Transverse colon (tissue), 4 donors: Measurements from ENCODE around the gene PRPF8. TPM values are rescaled to one million over a fixed set of nuclear protein-coding genes. Genes with fewer than 3 reads are reported as not detected.
A peak's percentile ranks its signal among the peaks of the same experiment; 100 is the strongest.

Source experiments
- DNase-seq: peaks from one replicate; pipeline ENCODE4 v3.0.0-alpha.2; 2019
- H3K27ac ChIP-seq, 4 donors: fragments of 200-600 bp; sonication (generic); 2 replicates each; pipeline ENCODE4 v1.5.1; 2016 to 2018; ENCODE audit warnings: inconsistent platforms in 4 of 4
- H3K27me3 ChIP-seq: fragments of 200-600 bp; sonication (generic); 2 replicates; pipeline ENCODE4 v1.5.1; 2017; ENCODE audit warnings: inconsistent platforms
- H3K36me3 ChIP-seq, 4 donors: fragments of 200-600 bp; sonication (generic); 2 replicates each; pipeline ENCODE4 v1.5.1; 2017 to 2019; ENCODE audit warnings: inconsistent platforms in 4 of 4
- H3K4me1 ChIP-seq, 4 donors: fragments of 200-600 bp; sonication (generic); 2 replicates each; pipeline ENCODE4 v1.5.1; 2017 to 2020; ENCODE audit warnings: inconsistent platforms in 4 of 4
- H3K4me3 ChIP-seq, 4 donors: fragments of 200-600 bp; sonication (generic); 1 replicate in 1 of 4; 2 replicates in 3 of 4; pipeline versions ENCODE4 v1.5.1 to v1.6.1; 2017 to 2019; ENCODE audit warnings: inconsistent platforms in 4 of 4
- H3K9me3 ChIP-seq, 2 donors: fragments of 200-600 bp; sonication (generic); 2 replicates each; pipeline ENCODE4 v1.5.1; 2017 to 2019; ENCODE audit warnings: inconsistent platforms in 2 of 2
- CTCF ChIP-seq, 5 experiments: fragments of 200-600 bp in 3 of 5; fragments of 450-650 bp in 2 of 5; sonication (generic) in 3 of 5; IDR thresholded peaks; 1 replicate in 2 of 5; 2 replicates in 3 of 5; pipeline ENCODE4 v1.5.1; 2016 to 2017; ENCODE audit warnings: antibody characterized with exemption in 5 of 5, inconsistent platforms in 3 of 5, mild to moderate bottlenecking in 2 of 5, moderate library complexity in 1 of 5
- EP300 ChIP-seq: sonication (generic); formaldehyde crosslinking; IDR thresholded peaks from one replicate; pipeline ENCODE4 v1.6.1; 2017; ENCODE audit warnings: antibody characterized with exemption, low read depth
- POLR2A ChIP-seq: fragments of 450-650 bp; IDR thresholded peaks from one replicate; pipeline ENCODE4 v1.6.1; 2016; ENCODE audit warnings: antibody characterized with exemption, mild to moderate bottlenecking, moderate library complexity
- POLR2AphosphoS5 ChIP-seq, 3 donors: sonication (generic); formaldehyde crosslinking; IDR thresholded peaks; one replicate each; pipeline ENCODE4 v1.6.1; 2016; ENCODE audit warnings: antibody characterized with exemption in 3 of 3
- WGBS, 2 donors: methylation state at CpG; one replicate each; pipeline ENCODE4 v1.1.5; 2018; ENCODE audit warnings: low coverage in 1 of 2; 5-methylcytosine and 5-hydroxymethylcytosine counted together
- in situ Hi-C, 4 donors: fragments of 200-750 bp; cut with MboI; loops; one replicate each; pipeline versions ENCODE4 v1.15.0 to v1.15.1; 2017; ENCODE audit warnings: low sequenced_read_pairs in 3 of 4, low pct_ligation_motif_present in 1 of 4, low pct_unique_long_range_greater_than_20kb in 1 of 4
- intact Hi-C: fragments of 100-400 bp; cut with DNase I; formaldehyde crosslinking; loops from one replicate; pipeline ENCODE4 v1.15.1; 2023; ENCODE audit warnings: low total_unique reads
- total RNA-seq, 4 donors: library from RNA; depleted of rRNA; stranded (reverse); fragments of >200 nt; gene quantifications; one replicate each; pipeline ENCODE4 v1.1.0, GENCODE V29; 2016

PRPF8 gene
- total RNA-seq, 4 donors from 2014 or later = 155 to 410 (median 169) TPM

- no peak for TF ChIP-seq POLR2A
- no peak for TF ChIP-seq EP300
- no peak for TF ChIP-seq POLR2AphosphoS5 (IDR thresholded peaks at IDR 0.05)
- intact Hi-C loops = loop anchor here (10.0 kb wide), 1 partner anchor 59 kb away; no protein-coding TSS in a partner anchor
Observed at GRCh38 chr17:1713160-1713877, 28.7 kb upstream of the PRPF8 start.

GRCh38 chr17:1712271-1712670 lies 27.6 kb upstream of the PRPF8 start:
- intact Hi-C loops = loop anchor here (10.0 kb wide), 1 partner anchor 57 kb away; no protein-coding TSS in a partner anchor
- peak in 1 of 3 donors; percentile 3 for TF ChIP-seq POLR2AphosphoS5 (IDR thresholded peaks at IDR 0.05)
- no peak for TF ChIP-seq EP300
- peaks cover 20 to 51% (median 35%) of the 10 kb centered on the region in 4 donors for H3K4me1 ChIP-seq
- in situ Hi-C loops = loop anchor here in 2 of 4 donors (25.0 kb wide), 2 partner anchors 100 to 325 kb away; partner anchors contain the start of genes DPH1 (in 1 of the 2), OVCA2 (in 1 of the 2) and RTN4RL1 (in 1 of the 2)
- DNase-seq = no peak
- peaks cover 0 to 8% (median 4%) of the 10 kb centered on the region in 4 donors for H3K36me3 ChIP-seq
- peak overlapping the region; percentile 95 to 99 (median 98) for H3K27ac ChIP-seq
- WGBS, 2 donors = 66 to 82% methylated on average over 5 to 8 of the region's 8 CpGs
- no peaks in the 10 kb centered on the region for H3K9me3 ChIP-seq
- H3K4me3 ChIP-seq = no peak overlapping the region
- H3K27me3 ChIP-seq = no peaks in the 10 kb centered on the region

More at GRCh38 chr17:1713160-1713877, 28.7 kb upstream of the PRPF8 start:
- Histone ChIP-seq H3K27me3 (no peaks in the 10 kb centered on the region), H3K36me3 (peaks cover 0 to 8% (median 4%) of the 10 kb centered on the region in 4 donors), H3K27ac (peak overlapping the region; percentile 98 to 99 (median 98)), H3K9me3 (no peaks in the 10 kb centered on the region), H3K4me1 (peaks cover 28 to 60% (median 43%) of the 10 kb centered on the region in 4 donors), H3K4me3 (peak overlapping the region in 1 of 4 donors; percentile 85)
- WGBS, 2 donors = 40 to 68% methylated on average over 1 to 10 of the region's 10 CpGs
- no peak for DNase-seq
- in situ Hi-C loops = loop anchor here in 2 of 4 donors (25.0 kb wide), 2 partner anchors 99 to 324 kb away; partner anchors contain the start of genes DPH1 (in 1 of the 2), OVCA2 (in 1 of the 2) and RTN4RL1 (in 1 of the 2)

GRCh38 chr17:1711804-1712203 lies 27.1 kb upstream of the PRPF8 start:
- no peak for TF ChIP-seq POLR2AphosphoS5 (IDR thresholded peaks at IDR 0.05)
- TF ChIP-seq POLR2A = no peak
- no peak for TF ChIP-seq EP300
- TF ChIP-seq CTCF (IDR thresholded peaks at IDR 0.05) = no peak
- WGBS, 2 donors = 85 to 91% methylated on average over 4 of the region's 4 CpGs
- no peaks in the 10 kb centered on the region for H3K27me3 ChIP-seq
- H3K4me3 ChIP-seq = no peak overlapping the region
- in situ Hi-C loops = loop anchor here in 2 of 4 donors (25.0 kb wide), 2 partner anchors 100 to 325 kb away; partner anchors contain the start of genes DPH1 (in 1 of the 2), OVCA2 (in 1 of the 2) and RTN4RL1 (in 1 of the 2)
- peaks cover 0 to 8% (median 4%) of the 10 kb centered on the region in 4 donors for H3K36me3 ChIP-seq
- peak overlapping the region; percentile 95 to 99 (median 98) for H3K27ac ChIP-seq
- DNase-seq = no peak
- no peaks in the 10 kb centered on the region for H3K9me3 ChIP-seq
- H3K4me1 ChIP-seq = peaks cover 20 to 51% (median 35%) of the 10 kb centered on the region in 4 donors
- intact Hi-C loops = loop anchor here (10.0 kb wide), 1 partner anchor 57 kb away; no protein-coding TSS in a partner anchor

- peak overlapping the region; percentile 60 to 88 (median 82) for H3K4me3 ChIP-seq
- in situ Hi-C loops (loop anchor here in 2 of 4 donors (25.0 kb wide), 2 partner anchors 101 to 326 kb away; partner anchors contain the start of genes DPH1 (in 1 of the 2), OVCA2 (in 1 of the 2) and RTN4RL1 (in 1 of the 2)), intact Hi-C loops (loop anchor here (10.0 kb wide), 1 partner anchor 56 kb away; no protein-coding TSS in a partner anchor)
- H3K27me3 ChIP-seq = no peaks in the 10 kb centered on the region
- 40% methylated on average over 14 of the region's 14 CpGs; no CpG with 5 or more reads in 1 of the 2 donors for WGBS, 2 donors
- H3K9me3 ChIP-seq = no peaks in the 10 kb centered on the region
- peaks cover 20 to 51% (median 35%) of the 10 kb centered on the region in 4 donors for H3K4me1 ChIP-seq
- H3K27ac ChIP-seq = peak overlapping the region; percentile 95 to 99 (median 98)
- H3K36me3 ChIP-seq = peaks cover 0 to 8% (median 4%) of the 10 kb centered on the region in 4 donors
- DNase-seq = no peak
- TF ChIP-seq CTCF (IDR thresholded peaks at IDR 0.05) (no peak), EP300 (no peak), POLR2AphosphoS5 (IDR thresholded peaks at IDR 0.05) (no peak), POLR2A (no peak)
Observed at GRCh38 chr17:1710807-1711553, 26.3 kb upstream of the PRPF8 start.
